Lung (tissue), 12 donors: ENCODE data around the gene DAD1. TPM values are rescaled to one million over a fixed set of nuclear protein-coding genes. Genes with fewer than 3 reads are reported as not detected.
"Not testable (repeated sequence)": the region's sequence is repeated elsewhere in the genome, so short reads cannot be mapped to it uniquely, and the experiment has no call there.

ENCODE experiments used
- ATAC-seq: fragments of 200-7000 bp; cut with Tn5 transposase; one replicate; pipeline ENCODE4 v1.9.1; 2020; ENCODE audit warnings: moderate number of reproducible peaks; ENCODE audit not compliant: insufficient read depth, low FRiP score
- DNase-seq, 3 donors: peaks; one replicate each; pipeline ENCODE4 v3.0.0-alpha.2; 2013 to 2017
- H3K27ac ChIP-seq, 2 donors: one replicate each; pipeline ENCODE4 v1.5.1; 2013; ENCODE audit warnings: mild to moderate bottlenecking in 2 of 2, moderate library complexity in 2 of 2, control low read depth in 1 of 2, inconsistent platforms in 1 of 2, low read depth in 1 of 2, low read length in 1 of 2
- H3K27me3 ChIP-seq, 3 donors: one replicate each; pipeline ENCODE4 v1.5.1; 2013; ENCODE audit warnings: low read length in 2 of 3; ENCODE audit not compliant: control insufficient read depth in 3 of 3, insufficient read depth in 3 of 3
- H3K36me3 ChIP-seq, 4 donors: one replicate each; pipeline ENCODE4 v1.5.1; 2013; ENCODE audit warnings: low read length in 4 of 4, mild to moderate bottlenecking in 1 of 4, moderate library complexity in 1 of 4; ENCODE audit not compliant: control insufficient read depth in 4 of 4, insufficient read depth in 4 of 4
- H3K4me1 ChIP-seq, 5 donors: one replicate each; pipeline ENCODE4 v1.5.1; 2013; ENCODE audit warnings: low read length in 5 of 5, mild to moderate bottlenecking in 2 of 5, moderate library complexity in 1 of 5; ENCODE audit not compliant: control insufficient read depth in 5 of 5, insufficient read depth in 5 of 5
- H3K4me3 ChIP-seq: one replicate; pipeline ENCODE4 v1.5.1; 2013; ENCODE audit warnings: mild to moderate bottlenecking, control low read depth, moderate library complexity
- H3K9ac ChIP-seq, 2 donors: one replicate each; pipeline ENCODE4 v1.5.1; 2013; ENCODE audit warnings: low read length in 2 of 2, control low read depth in 1 of 2; ENCODE audit not compliant: insufficient read depth in 1 of 2
- H3K9me3 ChIP-seq, 4 donors: one replicate each; pipeline ENCODE4 v1.5.1; 2013; ENCODE audit warnings: low read length in 3 of 4, mild to moderate bottlenecking in 1 of 4, moderate library complexity in 1 of 4; ENCODE audit not compliant: control insufficient read depth in 4 of 4, insufficient read depth in 3 of 4
- CTCF ChIP-seq: IDR thresholded peaks from 2 replicates; pipeline ENCODE4 v1.5.1; 2012; ENCODE audit warnings: mild to moderate bottlenecking; ENCODE audit errors: control extremely low read depth, extremely low read depth
- WGBS, 2 donors: extraction: QIAGEN DNeasy Blood & Tissue Kit; methylation state at CpG; one replicate each; pipeline ENCODE4 v1.1.7; 2013; 5-methylcytosine and 5-hydroxymethylcytosine counted together
- polyA plus RNA-seq, 2 donors: library from polyadenylated mRNA; stranded (reverse); fragments of 200-250 nt; gene quantifications; one replicate each; pipeline ENCODE4 v1.2.1, GENCODE V29; 2013
- total RNA-seq, 2 donors: library from RNA; depleted of rRNA in 1 of 2; stranded (reverse); fragments of >200 nt in 1 of 2; gene quantifications; one replicate each; pipeline ENCODE4 v1.2.1, GENCODE V29; 2014 to 2021
- donor health status: control.
- donor health status: control.
- donor health status: Bipolar disorder and iron deficiency.
- donor health status: healthy.
- donor health status: DM: yes; HTN: yes; CAD: no.

The DAD1 gene
- total and polyA plus RNA-seq, 4 donors: 164 to 377 (median 217) TPM

GRCh38 chr14:22544881-22545420, 44.1 kb downstream of the DAD1 start:
- TF ChIP-seq CTCF: no peak
- H3K27me3 ChIP-seq: no peaks in the 10 kb centered on the region
- H3K27ac ChIP-seq: no peak overlapping the region
- 55 to 63% methylated on average over 8 of the region's 8 CpGs for WGBS, 2 donors
- H3K9me3 ChIP-seq: no peaks in the 10 kb centered on the region
- no peak overlapping the region for H3K4me3 ChIP-seq
- DNase-seq: no peak
- ATAC-seq: no peak
- H3K36me3 ChIP-seq: no peaks in the 10 kb centered on the region
- H3K9ac ChIP-seq: no peak overlapping the region
- H3K4me1 ChIP-seq: peaks cover 0 to 31% (median 26%) of the 10 kb centered on the region in 5 donors

GRCh38 chr14:22544406-22544805, 44.6 kb downstream of the DAD1 start:
- Histone ChIP-seq H3K9me3 (no peaks in the 10 kb centered on the region), H3K4me1 (peaks cover 0 to 30% (median 21%) of the 10 kb centered on the region in 5 donors), H3K27me3 (no peaks in the 10 kb centered on the region), H3K4me3 (no peak overlapping the region), H3K27ac (no peak overlapping the region), H3K36me3 (no peaks in the 10 kb centered on the region), H3K9ac (no peak overlapping the region)
- ATAC-seq: no peak
- DNase-seq: no peak
- 81 to 96% methylated on average over 2 of the region's 2 CpGs for WGBS, 2 donors
- TF ChIP-seq CTCF: no peak

GRCh38 chr14:22543570-22544357, 45.3 kb downstream of the DAD1 start:
- H3K36me3 ChIP-seq, H3K4me3 ChIP-seq, H3K27me3 ChIP-seq, ATAC-seq, H3K9me3 ChIP-seq, H3K9ac ChIP-seq, H3K27ac ChIP-seq, DNase-seq: not testable (repeated sequence)
- 94 to 96% methylated on average over 13 of the region's 13 CpGs for WGBS, 2 donors
- peaks cover 0 to 30% (median 19%) of the 10 kb centered on the region in 5 donors for H3K4me1 ChIP-seq

GRCh38 chr14:22542360-22542759, 46.7 kb downstream of the DAD1 start:
- H3K36me3 ChIP-seq: no peaks in the 10 kb centered on the region
- TF ChIP-seq CTCF: no peak
- WGBS, 2 donors: 77 to 89% methylated on average over 2 of the region's 2 CpGs
- H3K9me3 ChIP-seq: no peaks in the 10 kb centered on the region
- H3K9ac ChIP-seq: no peak overlapping the region
- peaks cover 1 to 21% (median 9%) of the 10 kb centered on the region in 5 donors for H3K4me1 ChIP-seq
- H3K27ac ChIP-seq: no peak overlapping the region
- ATAC-seq (no peak), DNase-seq (no peak)
- H3K27me3 ChIP-seq: no peaks in the 10 kb centered on the region
- H3K4me3 ChIP-seq: no peak overlapping the region
